Keratinocyte (primary cell): ENCODE measurements around the gene SLX4IP. TPM values are rescaled to one million over a fixed set of nuclear protein-coding genes. Genes with fewer than 3 reads are reported as not detected.

ENCODE experiments used
- DNase-seq: peaks from one replicate; pipeline ENCODE4 v3.0.0-alpha.2; 2011; ENCODE audit warnings: low read depth, missing footprints, low spot score
- FAIRE-seq: peaks from 2 replicates; lab custom pipeline; 2011; peaks lifted over from hg19 to GRCh38; lab: Jason Lieb, UNC
- H2AFZ ChIP-seq: 2 replicates; pipeline ENCODE4 v1.6.0; 2012; ENCODE audit warnings: low read length, control low read depth, inconsistent platforms; ENCODE audit not compliant: control insufficient read depth
- H3K27ac ChIP-seq: 2 replicates; pipeline ENCODE4 v1.5.1; 2011; ENCODE audit warnings: low read length; ENCODE audit not compliant: control insufficient read depth, insufficient read depth
- H3K27me3 ChIP-seq: 3 replicates; pipeline ENCODE4 v1.6.0; 2011; ENCODE audit warnings: low read length; ENCODE audit not compliant: control insufficient read depth, insufficient read depth; ENCODE audit errors: extremely low read depth
- H3K36me3 ChIP-seq, 2 experiments: 2 replicates in 1 of 2; 3 replicates in 1 of 2; pipeline ENCODE4 v1.5.1; 2011; ENCODE audit warnings: low read length in 2 of 2, mild to moderate bottlenecking in 1 of 2; ENCODE audit not compliant: control insufficient read depth in 2 of 2, insufficient read depth in 2 of 2; ENCODE audit errors: extremely low read depth in 1 of 2
- H3K4me1 ChIP-seq: 3 replicates; pipeline ENCODE4 v1.5.1; 2011; ENCODE audit warnings: low read length; ENCODE audit not compliant: control insufficient read depth, insufficient read depth; ENCODE audit errors: extremely low read depth
- H3K4me2 ChIP-seq: 3 replicates; pipeline ENCODE4 v1.6.0; 2011; ENCODE audit warnings: low read depth, low read length; ENCODE audit not compliant: control insufficient read depth, insufficient read depth; ENCODE audit errors: extremely low read depth
- H3K4me3 ChIP-seq, 3 experiments: fragments of 200-600 bp in 1 of 3; sonication (generic) in 1 of 3; 2 replicates in 2 of 3; 3 replicates in 1 of 3; pipeline ENCODE4 v1.5.1; 2011 to 2016; ENCODE audit warnings: low read length in 3 of 3, mild to moderate bottlenecking in 3 of 3, control low read depth in 2 of 3, inconsistent platforms in 1 of 3, low read depth in 1 of 3, mixed read lengths in 1 of 3, mixed run types in 1 of 3, moderate library complexity in 1 of 3; ENCODE audit not compliant: control insufficient read depth in 2 of 3, insufficient read depth in 2 of 3; ENCODE audit errors: extremely low read depth in 1 of 3
- H3K79me2 ChIP-seq: 2 replicates; pipeline ENCODE4 v1.6.0; 2012; ENCODE audit warnings: low read length; ENCODE audit not compliant: control insufficient read depth, insufficient read depth
- H3K9ac ChIP-seq: 3 replicates; pipeline ENCODE4 v1.6.0; 2011; ENCODE audit warnings: low read length; ENCODE audit not compliant: control insufficient read depth, insufficient read depth; ENCODE audit errors: extremely low read depth
- H3K9me1 ChIP-seq: 3 replicates; pipeline ENCODE4 v1.6.0; 2011; ENCODE audit warnings: low read length; ENCODE audit not compliant: control insufficient read depth, insufficient read depth; ENCODE audit errors: extremely low read depth
- H3K9me3 ChIP-seq: 2 replicates; pipeline ENCODE4 v1.5.1; 2012; ENCODE audit warnings: low read depth, low read length; ENCODE audit not compliant: control insufficient read depth
- H4K20me1 ChIP-seq: 3 replicates; pipeline ENCODE4 v1.6.0; 2011; ENCODE audit warnings: low read length; ENCODE audit not compliant: control insufficient read depth, insufficient read depth; ENCODE audit errors: extremely low read depth
- CTCF ChIP-seq, 3 experiments: IDR thresholded peaks in 1 of 3; conservative IDR thresholded peaks in 1 of 3; optimal IDR thresholded peaks in 1 of 3; 2 replicates in 2 of 3; 3 replicates in 1 of 3; pipeline versions ENCODE3 to v1.5.1; 2011; ENCODE audit warnings: low read length in 3 of 3, mild to moderate bottlenecking in 3 of 3, moderate library complexity in 2 of 3, control low read depth in 1 of 3, inconsistent platforms in 1 of 3; ENCODE audit not compliant: insufficient read depth in 2 of 3; ENCODE audit errors: extremely low read depth in 1 of 3
- EZH2 ChIP-seq: IDR thresholded peaks from one replicate; pipeline ENCODE4 v1.6.1; 2012; ENCODE audit warnings: inconsistent platforms, mild to moderate bottlenecking, low read length, moderate library complexity
- dilution Hi-C: fragments of 300-500 bp; cut with MboI; formaldehyde crosslinking; loops from one replicate; pipeline ENCODE4 v1.7.0; 2020; ENCODE audit warnings: low sequenced_read_pairs; ENCODE audit not compliant: extremely low pct_ligation_motif_present
- polyA plus RNA-seq, 5 experiments: library from polyadenylated mRNA; depleted of rRNA in 3 of 5; stranded (reverse) in 3 of 5; stranded (forward) in 1 of 5; unstranded in 1 of 5; fragments of >200 nt; gene quantifications; 1 replicate in 1 of 5; 2 replicates in 3 of 5; 3 replicates in 1 of 5; pipeline versions ENCODE4 v1.2.1 to v1.2.3, GENCODE V29; 2011 to 2012; ENCODE audit warnings: missing spikeins in 2 of 5, low read depth in 1 of 5, low replicate concordance in 1 of 5

The SLX4IP gene
- polyA plus RNA-seq, 1 donor (not counting 4 experiments of a cell fraction or from before 2014, with no cell fraction given) = 3.0 TPM

- Histone ChIP-seq H3K27ac (no peak overlapping the region), H3K36me3 (peaks cover 0 to 1% of the 10 kb centered on the region in 2 experiments), H3K27me3 (no peaks in the 10 kb centered on the region), H3K4me1 (peaks cover 55% of the 10 kb centered on the region), H3K9me3 (no peaks in the 10 kb centered on the region), H4K20me1 (no peaks in the 10 kb centered on the region), H3K79me2 (peaks cover 10% of the 10 kb centered on the region), H3K9me1 (peaks cover 3% of the 10 kb centered on the region), H3K9ac (no peak overlapping the region), H3K4me3 (no peak overlapping the region), H2AFZ (no peak overlapping the region), H3K4me2 (no peak overlapping the region)
- DNase-seq (no peak), FAIRE-seq (no peak)
- dilution Hi-C loops = no loop called here
- TF ChIP-seq EZH2 (no peak), CTCF (optimal IDR thresholded peaks at IDR 0.05 in 1 of 3, IDR thresholded peaks at IDR 0.05 in 1 of 3, conservative IDR thresholded peaks at IDR 0.05 in 1 of 3; ENCODE audit: extremely low read depth in 1 of 3, insufficient read depth in 2 of 3, low read length in 3 of 3) (no peak)
Observed at GRCh38 chr20:10522328-10522727, 87.2 kb downstream of the SLX4IP start.

- TF ChIP-seq EZH2 (no peak), CTCF (optimal IDR thresholded peaks at IDR 0.05 in 1 of 3, IDR thresholded peaks at IDR 0.05 in 1 of 3, conservative IDR thresholded peaks at IDR 0.05 in 1 of 3; ENCODE audit: extremely low read depth in 1 of 3, insufficient read depth in 2 of 3, low read length in 3 of 3) (no peak)
Observed at GRCh38 chr20:10523443-10523842, 88.3 kb downstream of the SLX4IP start.

More at GRCh38 chr20:10523443-10523842, 88.3 kb downstream of the SLX4IP start:
- no peak for FAIRE-seq
- Histone ChIP-seq H3K4me1 (peaks cover 55% of the 10 kb centered on the region), H3K27ac (peak overlapping the region; percentile 37), H3K4me3 (no peak overlapping the region), H3K9ac (no peak overlapping the region), H3K36me3 (peaks cover 0 to 1% of the 10 kb centered on the region in 2 experiments), H2AFZ (no peak overlapping the region), H3K79me2 (peaks cover 10% of the 10 kb centered on the region), H4K20me1 (no peaks in the 10 kb centered on the region), H3K4me2 (no peak overlapping the region), H3K9me1 (peaks cover 3% of the 10 kb centered on the region), H3K9me3 (no peaks in the 10 kb centered on the region), H3K27me3 (no peaks in the 10 kb centered on the region)
- DNase-seq = no peak
- dilution Hi-C loops = no loop called here
